Psoas muscle (tissue), 8 donors: ENCODE data around the gene FNDC1. TPM values are rescaled to one million over a fixed set of nuclear protein-coding genes. Genes with fewer than 3 reads are reported as not detected.

Experiments
- ATAC-seq, 4 donors: fragments of 200-7000 bp; cut with Tn5 transposase; one replicate each; pipeline ENCODE4 v1.9.1; 2020; ENCODE audit warnings: moderate library complexity in 3 of 4, mild to moderate bottlenecking in 2 of 4
- DNase-seq, 2 donors: peaks; one replicate each; pipeline ENCODE4 v3.0.0-alpha.2; 2020
- H3K27ac ChIP-seq: fragments of 200-600 bp; one replicate; pipeline ENCODE4 v1.8.0; 2022
- H3K27me3 ChIP-seq, 3 donors: fragments of 200-600 bp in 1 of 3; one replicate each; pipeline versions ENCODE4 v1.6.1 to v1.8.0; 2013 to 2022; ENCODE audit warnings: low read length in 2 of 3, mild to moderate bottlenecking in 2 of 3, moderate library complexity in 1 of 3; ENCODE audit not compliant: insufficient read depth in 3 of 3
- H3K36me3 ChIP-seq, 2 donors: fragments of 200-600 bp in 1 of 2; one replicate each; pipeline versions ENCODE4 v1.6.1 to v1.8.0; 2013 to 2022; ENCODE audit warnings: low read depth in 1 of 2, mild to moderate bottlenecking in 1 of 2, moderate library complexity in 1 of 2; ENCODE audit not compliant: insufficient read depth in 1 of 2
- H3K4me1 ChIP-seq: fragments of 200-600 bp; one replicate; pipeline ENCODE4 v1.8.0; 2022
- H3K4me3 ChIP-seq: fragments of 200-600 bp; one replicate; pipeline ENCODE4 v1.8.0; 2022; ENCODE audit warnings: mild to moderate bottlenecking
- H3K9me3 ChIP-seq: fragments of 200-600 bp; one replicate; pipeline ENCODE4 v1.8.0; 2022
- WGBS, 3 donors: extraction: QIAGEN DNeasy Blood & Tissue Kit; methylation state at CpG; one replicate each; pipeline versions ENCODE4 v1.1.6 to v1.1.7; 2013; 5-methylcytosine and 5-hydroxymethylcytosine counted together
- intact Hi-C, 2 donors: fragments of 100-400 bp; cut with DNase I; formaldehyde crosslinking; loops; one replicate each; pipeline versions ENCODE4 v1.11.0 to v1.14.2; 2022
- polyA plus RNA-seq, 3 donors: library from polyadenylated mRNA; stranded (reverse); fragments of 200-250 nt; gene quantifications; one replicate each; pipeline ENCODE4 v1.2.3, GENCODE V29; 2013
- total RNA-seq, 4 donors: library from RNA; stranded (reverse); fragmentation: NEBNext Ultra II Directional in 2 of 4; extraction: Animal tissue kit (Norgen Biotek cat#: 25700) in 2 of 4; gene quantifications; one replicate each; pipeline versions ENCODE4 v1.2.1 to v1.2.4, GENCODE V29; 2021 to 2023
- TF ChIP-seq, protein P1 (sequence below): fragments of 200-600 bp; IDR thresholded peaks from one replicate; pipeline ENCODE4 v1.8.0; 2022; ENCODE audit warnings: antibody characterized with exemption
- donor health status: healthy with polysubstance abuse.
- donor health status: DM: no; HTN: no; CAD: no; lungs with moderate emphysema.
- donor health status: Bipolar disorder and iron deficiency.
- donor health status: healthy.
- donor health status: DM: yes; HTN: yes; CAD: no.
- donor health status: DM: no; HTN: no; CAD: no.
- donor health status: DM: no; HTN: no; CAD: no.
- donor health status: DM: yes; HTN: yes; CAD: no.

Gene FNDC1
- total and polyA plus RNA-seq, 7 donors, result 0.06 to 0.99 (median 0.29) TPM

DNA sequence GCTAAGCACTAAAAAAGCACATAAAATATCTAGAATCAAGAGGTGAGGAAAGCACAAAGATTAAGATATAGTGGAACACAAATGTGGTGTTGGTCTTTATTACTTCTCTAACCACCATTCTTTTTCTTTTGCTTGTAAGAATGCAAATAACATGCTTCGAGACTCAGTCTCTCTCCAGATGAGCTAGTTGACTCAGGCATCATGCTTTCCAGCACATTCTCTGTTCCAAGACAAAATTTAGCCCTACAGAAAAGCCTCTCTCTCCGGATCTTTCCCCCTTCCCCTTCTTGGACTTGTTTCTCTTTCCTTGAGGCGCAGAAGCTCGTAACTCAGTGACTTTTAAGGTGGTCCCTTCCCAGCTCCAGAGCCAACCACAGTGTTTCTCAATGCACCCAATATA lies 91.0 kb downstream of the FNDC1 start:
- 78 to 89% (median 87%) methylated on average over 4 of the region's 4 CpGs for WGBS, 3 donors
- ATAC-seq, result no peak
- intact Hi-C loops, result no loop called here

DNA sequence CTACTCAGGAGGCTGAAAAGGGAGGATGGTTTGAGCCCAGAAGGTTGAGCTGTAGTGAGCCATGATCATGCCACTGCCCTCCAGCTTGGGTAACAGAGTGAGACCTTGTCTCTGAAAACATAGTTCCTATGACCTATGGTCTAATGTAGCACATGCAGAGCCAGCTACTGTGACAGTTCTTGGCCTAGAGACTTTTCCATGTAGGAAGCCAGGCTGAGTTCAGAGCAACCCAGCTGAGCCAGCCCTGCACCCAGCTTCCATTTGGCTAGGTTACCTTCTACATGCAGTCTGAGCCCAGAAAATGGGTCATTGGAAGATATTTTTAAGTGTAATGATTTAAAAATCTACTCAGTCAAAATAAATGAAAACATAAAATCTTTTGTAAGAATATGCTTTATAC lies 92.8 kb downstream of the FNDC1 start:
- ATAC-seq (no peak), DNase-seq (no peak)
- no peaks in the 10 kb centered on the region for H3K9me3 ChIP-seq
- TF ChIP-seq, protein P1, sequence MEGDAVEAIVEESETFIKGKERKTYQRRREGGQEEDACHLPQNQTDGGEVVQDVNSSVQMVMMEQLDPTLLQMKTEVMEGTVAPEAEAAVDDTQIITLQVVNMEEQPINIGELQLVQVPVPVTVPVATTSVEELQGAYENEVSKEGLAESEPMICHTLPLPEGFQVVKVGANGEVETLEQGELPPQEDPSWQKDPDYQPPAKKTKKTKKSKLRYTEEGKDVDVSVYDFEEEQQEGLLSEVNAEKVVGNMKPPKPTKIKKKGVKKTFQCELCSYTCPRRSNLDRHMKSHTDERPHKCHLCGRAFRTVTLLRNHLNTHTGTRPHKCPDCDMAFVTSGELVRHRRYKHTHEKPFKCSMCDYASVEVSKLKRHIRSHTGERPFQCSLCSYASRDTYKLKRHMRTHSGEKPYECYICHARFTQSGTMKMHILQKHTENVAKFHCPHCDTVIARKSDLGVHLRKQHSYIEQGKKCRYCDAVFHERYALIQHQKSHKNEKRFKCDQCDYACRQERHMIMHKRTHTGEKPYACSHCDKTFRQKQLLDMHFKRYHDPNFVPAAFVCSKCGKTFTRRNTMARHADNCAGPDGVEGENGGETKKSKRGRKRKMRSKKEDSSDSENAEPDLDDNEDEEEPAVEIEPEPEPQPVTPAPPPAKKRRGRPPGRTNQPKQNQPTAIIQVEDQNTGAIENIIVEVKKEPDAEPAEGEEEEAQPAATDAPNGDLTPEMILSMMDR, result no peak
- H3K36me3 ChIP-seq, result no peaks in the 10 kb centered on the region
- no peak overlapping the region for H3K27ac ChIP-seq
- no peaks in the 10 kb centered on the region for H3K27me3 ChIP-seq
- H3K4me1 ChIP-seq, result no peaks in the 10 kb centered on the region
- H3K4me3 ChIP-seq, result no peak overlapping the region
- intact Hi-C loops, result no loop called here

More for the DNA sequence above, 91.0 kb downstream of the FNDC1 start:
- H3K27ac ChIP-seq, result no peak overlapping the region
- H3K9me3 ChIP-seq, result no peaks in the 10 kb centered on the region
- DNase-seq, result no peak
- TF ChIP-seq, protein P1, result no peak
- H3K27me3 ChIP-seq, result no peaks in the 10 kb centered on the region
- H3K4me3 ChIP-seq, result no peak overlapping the region
- no peaks in the 10 kb centered on the region for H3K4me1 ChIP-seq
- H3K36me3 ChIP-seq, result no peaks in the 10 kb centered on the region

DNA sequence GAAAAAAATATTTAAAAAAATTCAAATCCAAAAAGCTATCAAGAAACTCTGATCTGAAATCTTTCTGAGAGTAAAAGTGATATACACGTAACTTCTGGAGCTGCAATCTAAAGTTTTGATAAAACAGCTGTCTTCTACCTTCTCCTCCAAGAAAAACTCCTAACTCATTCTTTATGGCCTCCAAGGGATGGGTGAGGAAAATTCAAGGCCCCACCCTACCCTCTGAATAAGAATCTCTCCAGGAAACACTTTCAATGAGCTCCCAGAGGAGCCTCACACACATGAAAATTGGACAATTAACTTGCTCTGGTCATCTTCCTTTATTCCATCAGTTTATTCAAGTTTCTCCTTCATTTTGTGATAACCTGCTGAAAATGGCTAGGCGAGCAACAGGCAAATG lies 93.4 kb downstream of the FNDC1 start:
- ATAC-seq (no peak), DNase-seq (no peak)
- Histone ChIP-seq H3K36me3 (no peaks in the 10 kb centered on the region), H3K27ac (no peak overlapping the region), H3K9me3 (no peaks in the 10 kb centered on the region), H3K4me1 (no peaks in the 10 kb centered on the region), H3K27me3 (no peaks in the 10 kb centered on the region), H3K4me3 (no peak overlapping the region)
- intact Hi-C loops, result no loop called here
- TF ChIP-seq, protein P1, result no peak
- 82 to 90% (median 84%) methylated on average over 2 of the region's 2 CpGs for whole genome bisulfite sequencing, 3 donors

DNA sequence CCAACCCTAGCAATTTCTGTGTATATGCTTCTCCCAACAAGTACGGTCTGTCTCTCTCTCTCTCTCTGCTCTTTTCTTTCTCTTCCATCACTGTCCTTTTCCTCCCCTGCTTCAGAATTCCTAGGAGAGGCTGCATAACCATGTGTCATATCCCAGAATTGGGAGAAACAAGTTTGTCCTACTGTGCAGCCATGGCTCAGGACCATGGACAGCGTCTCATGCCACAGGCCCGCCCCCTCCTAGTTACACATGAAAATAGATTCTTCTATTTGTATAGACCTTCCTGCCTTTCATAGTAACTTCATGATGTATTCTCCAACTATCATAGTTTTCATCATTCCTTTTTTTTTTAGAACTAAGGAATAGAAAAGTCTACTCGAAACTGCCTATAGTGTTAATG lies 98.0 kb downstream of the FNDC1 start:
- DNase-seq (no peak), ATAC-seq (no peak)
- no peak overlapping the region for H3K4me3 ChIP-seq
- no peaks in the 10 kb centered on the region for H3K36me3 ChIP-seq
- H3K27me3 ChIP-seq, result no peaks in the 10 kb centered on the region
- no peaks in the 10 kb centered on the region for H3K9me3 ChIP-seq
- H3K4me1 ChIP-seq, result no peaks in the 10 kb centered on the region
- 45 to 51% (median 51%) methylated on average over 4 of the region's 4 CpGs for WGBS, 3 donors
- intact Hi-C loops, result no loop called here
- TF ChIP-seq, protein P1, result no peak
- no peak overlapping the region for H3K27ac ChIP-seq

DNA sequence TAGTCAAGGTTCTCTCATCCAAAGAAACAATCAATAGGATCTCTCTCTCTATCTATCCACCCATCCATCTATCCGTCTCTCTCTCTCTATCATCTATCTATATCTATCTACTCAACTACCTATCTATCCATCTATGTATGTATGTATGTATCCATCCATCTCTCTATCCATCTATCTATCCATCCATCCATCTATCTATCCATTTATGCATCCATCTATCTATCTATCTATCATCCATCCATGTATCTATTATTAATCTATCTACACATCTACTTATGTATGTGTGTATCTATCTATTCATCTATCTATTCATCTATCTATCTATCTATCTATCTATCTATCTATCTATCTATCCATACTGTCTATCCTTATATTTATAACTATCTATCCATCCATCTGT lies 99.3 kb downstream of the FNDC1 start:
- 79 to 96% (median 95%) methylated on average over 1 of the region's 1 CpG for WGBS, 3 donors
- H3K27me3 ChIP-seq, result no peaks in the 10 kb centered on the region
- no peak overlapping the region for H3K27ac ChIP-seq
- DNase-seq (no peak), ATAC-seq (no peak)
- H3K4me3 ChIP-seq, result no peak overlapping the region
- no peaks in the 10 kb centered on the region for H3K36me3 ChIP-seq
- H3K4me1 ChIP-seq, result no peaks in the 10 kb centered on the region
- TF ChIP-seq, protein P1, result no peak
- H3K9me3 ChIP-seq, result no peaks in the 10 kb centered on the region
- intact Hi-C loops, result no loop called here
